ENCODE data around the gene TMC5.
A peak's percentile ranks its signal among the peaks of the same experiment; 100 is the strongest.

Gene TMC5

DNA sequence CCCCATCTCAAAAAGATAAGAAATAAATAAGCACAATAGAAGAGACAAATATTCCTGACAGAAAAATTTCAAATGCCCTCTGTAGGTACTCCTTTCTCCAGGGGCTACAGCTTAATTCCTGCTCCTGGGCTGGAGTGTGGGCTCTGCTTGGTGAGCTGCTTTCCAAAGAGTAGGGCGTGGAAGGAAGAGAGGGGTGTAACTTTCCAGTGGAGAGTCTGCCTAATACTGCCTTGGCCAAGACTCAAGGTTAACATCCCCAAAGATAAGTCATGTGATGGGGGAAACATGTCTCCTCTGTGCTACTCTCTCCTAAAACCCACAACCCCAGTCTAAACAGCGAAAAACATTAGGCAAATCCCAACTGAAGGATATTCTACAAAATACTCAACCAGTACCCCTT is 42.7 kb downstream of the TMC5 start:
- DNase-seq (ENCODE audit: low spot score): no peak

DNA sequence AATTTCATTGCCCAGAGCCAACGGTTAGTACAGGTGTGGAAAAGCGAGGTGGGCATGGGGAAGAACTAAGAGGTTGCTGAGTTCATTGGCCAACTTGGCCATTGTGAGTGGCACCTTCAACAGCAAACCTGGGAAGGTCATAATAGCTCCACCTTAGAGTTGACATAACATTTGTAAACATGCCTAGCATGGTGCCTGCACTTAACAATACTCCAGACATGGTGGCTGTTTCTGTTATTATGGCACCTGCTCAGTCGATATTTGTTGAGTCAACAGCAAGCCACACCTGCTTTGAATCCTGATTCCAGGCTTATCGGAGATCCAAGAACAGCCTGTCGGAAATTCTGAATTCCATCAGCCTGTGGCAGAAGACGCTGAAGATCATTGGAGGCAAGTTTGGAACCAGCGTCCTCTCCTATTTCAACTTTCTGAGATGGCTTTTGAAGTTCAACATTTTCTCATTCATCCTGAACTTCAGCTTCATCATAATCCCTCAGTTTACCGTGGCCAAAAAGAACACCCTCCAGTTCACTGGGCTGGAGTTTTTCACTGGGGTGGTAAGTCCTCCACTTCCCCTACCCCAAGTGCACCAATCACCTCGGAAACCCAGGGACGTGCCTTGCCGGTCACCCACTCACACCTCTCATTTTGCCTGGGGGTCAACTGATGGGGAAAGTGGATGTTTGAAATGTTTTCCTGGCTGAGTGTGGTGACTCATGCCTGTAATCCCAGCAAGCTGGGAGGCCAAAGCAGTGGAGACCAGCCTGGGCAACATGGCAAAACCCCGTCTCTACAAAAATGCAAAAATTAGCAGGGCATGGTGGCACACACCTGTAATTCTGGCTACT is 46.0 kb downstream of the TMC5 start:
- no peak for DNase-seq (ENCODE audit: low spot score)

DNA sequence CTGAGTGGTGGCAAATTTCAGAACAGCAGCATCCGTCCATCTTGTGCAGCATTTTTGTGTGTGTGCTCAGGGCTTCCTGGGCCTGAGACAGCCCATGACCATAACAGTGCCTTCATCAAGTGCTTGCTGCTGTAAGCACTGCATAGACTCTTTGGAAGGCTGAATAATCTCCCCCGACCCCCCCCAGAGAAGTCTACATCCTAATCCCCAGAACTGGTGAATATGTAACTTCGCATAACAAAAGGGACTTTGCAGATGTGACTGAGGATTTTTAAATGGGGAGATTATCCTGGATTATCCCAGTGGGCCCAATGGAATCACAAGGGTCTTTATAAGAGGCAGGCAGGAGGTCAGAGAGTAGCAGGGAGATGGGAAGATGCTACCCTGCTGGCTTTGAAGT is 50.6 kb downstream of the TMC5 start:
- DNase-seq (ENCODE audit: low spot score): no peak

DNA sequence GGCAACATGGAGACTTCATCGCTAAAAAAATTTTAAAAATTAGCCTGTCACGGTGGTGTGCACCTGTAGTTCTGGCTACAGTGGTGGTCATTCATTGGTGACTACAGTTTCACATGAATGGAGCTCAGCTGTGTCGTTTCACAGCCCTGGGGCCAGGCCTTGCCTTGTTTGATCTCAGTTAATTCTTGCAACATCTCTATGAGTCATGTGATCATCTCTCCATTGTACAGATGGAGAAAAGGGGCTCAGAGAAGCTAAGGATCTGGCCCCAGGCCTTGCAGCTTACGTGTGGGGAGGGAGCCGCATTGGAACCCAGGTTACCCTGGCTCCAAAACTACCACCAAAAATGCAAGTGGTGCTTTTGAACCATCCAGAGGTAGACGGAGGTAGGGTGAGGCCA is 54.8 kb downstream of the TMC5 start:
- no peak for DNase-seq (ENCODE audit: low spot score)

DNA sequence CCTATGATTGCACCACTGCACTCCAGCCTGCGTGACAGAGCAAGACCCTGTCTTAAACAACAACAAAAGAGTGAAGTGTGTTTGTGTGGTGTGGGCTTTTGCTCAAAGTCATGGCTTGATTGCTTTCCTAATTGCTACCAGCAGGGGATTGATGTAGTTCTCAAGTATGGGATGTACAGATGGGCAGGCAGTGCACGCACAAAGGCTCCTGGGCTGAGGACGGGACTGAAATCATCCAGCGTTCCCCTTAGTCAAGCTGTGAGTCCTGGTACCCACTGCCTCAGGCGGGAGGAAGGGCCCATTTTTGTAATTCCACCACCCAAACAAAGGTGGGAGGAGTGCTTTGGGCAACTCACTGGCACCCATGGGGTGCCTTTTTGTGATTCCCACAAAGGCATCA is 56.9 kb downstream of the TMC5 start:
- no peak for DNase-seq (ENCODE audit: low spot score)

DNA sequence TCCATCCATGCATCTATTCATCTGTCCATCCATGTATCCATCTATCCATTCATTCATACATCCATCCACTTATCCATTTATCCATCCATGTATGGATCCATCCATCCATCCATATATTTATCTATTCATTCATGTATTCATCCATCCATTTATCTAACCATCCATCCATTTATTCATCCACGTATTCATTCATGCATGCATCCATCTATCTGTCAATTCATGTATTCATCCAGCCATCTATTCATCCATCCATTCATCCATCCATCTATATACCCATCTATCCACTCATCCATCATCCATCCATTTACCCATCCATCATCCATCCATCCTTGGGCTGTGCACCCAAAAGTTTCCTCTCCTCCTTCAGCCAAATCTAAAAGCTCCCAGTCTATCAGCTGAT is 60.8 kb downstream of the TMC5 start:
- no peak for DNase-seq (ENCODE audit: low spot score)

DNA sequence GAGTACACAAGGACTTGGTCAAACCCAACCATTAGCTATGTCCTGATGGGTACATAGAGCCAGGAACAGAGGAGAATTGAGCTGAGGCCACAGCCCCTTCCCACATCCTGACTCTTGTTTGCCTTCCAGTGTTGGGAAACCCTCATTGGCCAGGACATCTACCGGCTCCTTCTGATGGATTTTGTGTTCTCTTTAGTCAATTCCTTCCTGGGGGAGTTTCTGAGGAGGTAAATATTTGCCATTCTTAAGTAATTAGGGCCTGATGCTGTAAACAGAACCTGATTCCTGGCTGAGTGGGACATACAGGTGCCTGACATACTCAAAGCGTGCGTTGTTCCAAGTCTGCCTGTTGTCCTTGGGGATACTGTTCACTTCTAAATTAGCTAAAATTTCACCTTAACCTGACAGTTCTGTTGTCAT is 61.6 kb downstream of the TMC5 start:
- no peak for DNase-seq (ENCODE audit: low spot score)

DNA sequence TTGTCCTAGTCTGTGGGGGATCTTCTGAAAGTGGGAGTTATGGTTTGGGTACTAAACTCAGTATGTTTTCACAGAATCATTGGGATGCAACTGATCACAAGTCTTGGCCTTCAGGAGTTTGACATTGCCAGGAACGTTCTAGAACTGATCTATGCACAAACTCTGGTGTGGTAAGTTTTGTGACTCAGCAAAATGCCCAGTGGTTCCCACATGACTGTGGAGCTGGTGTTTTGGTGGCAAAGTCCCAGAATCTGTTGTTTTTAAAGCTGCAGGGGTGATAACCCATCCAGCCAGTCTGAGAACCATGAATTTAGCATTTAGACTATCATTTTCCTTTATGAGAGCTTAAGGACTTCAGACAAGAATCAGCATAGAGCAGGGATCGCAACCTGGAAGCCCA is 63.6 kb downstream of the TMC5 start:
- DNase-seq (ENCODE audit: low spot score): no peak

DNA sequence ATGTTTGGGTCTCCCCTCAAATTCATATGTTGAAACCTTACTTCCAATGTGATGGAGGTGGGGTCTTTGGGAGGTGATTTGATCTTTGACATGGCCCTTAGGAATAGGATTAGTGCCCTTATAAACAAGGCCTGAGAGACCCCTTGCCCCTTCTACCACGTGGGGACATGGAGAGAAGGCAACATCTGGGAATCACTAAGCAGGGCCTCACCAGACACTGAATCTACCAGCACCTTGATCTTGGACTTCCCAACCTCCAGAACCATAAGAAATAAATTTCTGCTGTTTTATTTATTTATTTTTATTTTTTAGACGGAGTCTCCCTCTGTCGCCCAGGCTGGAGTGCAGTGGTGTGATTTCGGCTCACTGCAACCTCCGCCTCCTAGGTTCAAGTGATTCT is 64.1 kb downstream of the TMC5 start:
- no peak for DNase-seq (ENCODE audit: low spot score)

DNA sequence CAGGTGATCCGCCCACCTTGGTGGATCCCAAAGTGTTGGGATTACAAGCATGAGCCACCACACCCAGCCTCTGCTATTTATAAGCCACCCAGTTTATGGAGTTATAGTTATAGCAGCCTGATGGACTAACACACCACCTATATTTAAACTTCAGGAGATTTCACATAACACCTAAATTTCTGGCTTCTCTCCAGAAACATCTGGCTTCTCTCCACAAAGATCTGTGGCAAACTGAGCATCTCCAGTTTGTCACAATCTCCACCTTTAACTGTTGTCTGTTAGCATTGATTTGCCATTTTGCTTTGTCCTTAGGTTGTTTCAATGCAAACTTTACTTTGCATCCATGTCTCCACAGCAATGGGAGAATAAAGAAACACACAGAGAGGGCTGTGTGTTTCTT is 64.6 kb downstream of the TMC5 start:
- DNase-seq (ENCODE audit: low spot score): no peak

DNA sequence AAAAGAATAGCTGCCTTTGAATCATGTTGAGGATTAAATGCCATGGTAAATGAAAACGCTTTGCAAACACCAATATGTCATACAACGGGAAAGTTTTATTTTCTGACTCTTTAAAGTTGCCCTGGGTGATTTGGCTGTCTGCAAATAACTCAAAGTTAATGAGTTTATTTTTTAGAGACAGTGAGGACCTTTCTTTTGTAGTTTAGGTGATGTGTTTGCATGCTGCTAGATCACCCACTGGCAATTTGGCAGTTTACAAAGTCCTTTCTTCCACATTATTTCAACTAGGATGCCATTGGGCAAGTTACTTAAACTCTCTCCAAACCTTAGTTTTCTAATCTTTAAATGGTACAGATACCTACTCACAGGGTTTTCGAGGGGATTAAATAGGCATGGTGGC is 66.4 kb downstream of the TMC5 start:
- no peak for DNase-seq (ENCODE audit: low spot score)

DNA sequence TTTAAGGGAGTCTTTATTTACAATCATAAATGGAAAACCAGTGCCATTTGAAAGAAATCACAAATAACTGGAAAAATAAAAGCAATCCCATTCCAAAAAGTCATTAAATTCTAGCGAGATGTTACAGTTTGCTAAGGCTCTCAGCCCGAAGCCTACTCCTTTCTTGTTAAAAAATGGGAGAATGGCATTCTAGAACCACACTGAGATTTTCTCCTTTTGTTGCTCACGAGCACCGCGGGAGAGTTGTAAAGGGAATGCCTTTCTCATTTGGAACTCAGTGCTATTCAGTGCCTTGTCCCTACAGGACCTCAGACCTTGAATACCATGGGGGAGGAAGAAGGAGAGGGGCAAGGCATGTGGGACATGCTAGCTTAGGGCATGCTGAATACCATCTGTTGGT is 67.9 kb downstream of the TMC5 start:
- no peak for DNase-seq (ENCODE audit: low spot score)

DNA sequence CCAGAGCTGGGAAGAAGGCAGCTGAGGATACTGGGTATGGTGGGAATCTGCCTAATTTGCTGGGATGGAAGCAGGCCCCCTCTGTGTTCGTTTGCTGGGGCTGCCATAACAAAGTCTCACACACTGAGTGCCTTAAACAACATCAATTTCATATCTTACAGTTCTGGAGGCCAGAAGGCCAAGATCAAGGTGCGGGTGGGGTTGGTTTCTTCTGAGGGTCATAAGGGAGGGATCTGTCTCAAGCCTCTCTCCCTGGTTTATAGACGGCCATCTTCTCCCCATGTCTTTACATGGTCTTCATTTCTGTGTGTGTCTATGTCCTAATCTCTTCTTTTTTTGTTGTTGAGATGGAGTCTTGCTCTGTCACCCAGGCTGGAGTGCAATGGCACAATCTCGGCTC is 68.4 kb downstream of the TMC5 start:
- DNase-seq (ENCODE audit: low spot score): no peak

DNA sequence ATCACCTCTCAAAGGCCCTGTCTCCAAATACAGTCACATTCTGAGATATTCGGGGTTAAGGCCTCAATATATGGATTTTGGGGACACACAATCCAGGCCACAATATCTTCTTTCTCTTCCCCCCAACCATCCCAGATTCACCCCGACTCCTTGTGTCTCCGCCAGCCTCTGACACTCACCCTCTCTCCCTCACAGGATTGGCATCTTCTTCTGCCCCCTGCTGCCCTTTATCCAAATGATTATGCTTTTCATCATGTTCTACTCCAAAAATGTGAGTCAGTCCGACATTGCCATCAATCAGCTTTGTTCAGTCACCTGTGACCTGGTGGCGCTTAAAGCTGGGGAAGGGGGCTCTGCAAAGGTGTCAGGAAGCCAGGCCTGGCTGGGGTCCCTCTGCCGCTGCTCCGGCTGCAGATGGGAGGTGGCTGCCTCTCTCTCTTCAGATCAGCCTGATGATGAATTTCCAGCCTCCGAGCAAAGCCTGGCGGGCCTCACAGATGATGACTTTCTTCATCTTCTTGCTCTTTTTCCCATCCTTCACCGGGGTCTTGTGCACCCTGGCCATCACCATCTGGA is 69.2 kb downstream of the TMC5 start:
- DNase-seq (ENCODE audit: low spot score): no peak

DNA sequence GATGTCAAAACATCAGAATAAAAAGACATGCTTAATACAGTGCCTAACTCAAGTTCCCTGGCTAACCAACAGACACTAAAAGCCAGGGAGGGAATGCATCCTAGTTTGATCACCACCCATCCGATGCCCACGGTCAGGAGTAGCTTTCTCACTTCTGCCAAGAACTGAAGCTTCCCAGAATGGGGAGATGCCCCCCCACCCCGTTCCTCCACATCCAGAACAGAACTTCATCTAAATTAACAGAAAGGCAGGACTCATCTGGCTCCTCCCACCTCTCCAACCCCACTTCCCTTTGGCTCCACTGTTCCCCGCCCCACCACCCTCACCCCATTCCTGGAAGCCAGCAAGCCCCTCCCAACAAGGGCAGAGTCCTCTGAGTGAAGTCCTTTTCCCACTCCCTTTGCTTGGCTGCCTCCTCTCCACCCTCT is 70.5 kb downstream of the TMC5 start:
- no peak for DNase-seq (ENCODE audit: low spot score)

DNA sequence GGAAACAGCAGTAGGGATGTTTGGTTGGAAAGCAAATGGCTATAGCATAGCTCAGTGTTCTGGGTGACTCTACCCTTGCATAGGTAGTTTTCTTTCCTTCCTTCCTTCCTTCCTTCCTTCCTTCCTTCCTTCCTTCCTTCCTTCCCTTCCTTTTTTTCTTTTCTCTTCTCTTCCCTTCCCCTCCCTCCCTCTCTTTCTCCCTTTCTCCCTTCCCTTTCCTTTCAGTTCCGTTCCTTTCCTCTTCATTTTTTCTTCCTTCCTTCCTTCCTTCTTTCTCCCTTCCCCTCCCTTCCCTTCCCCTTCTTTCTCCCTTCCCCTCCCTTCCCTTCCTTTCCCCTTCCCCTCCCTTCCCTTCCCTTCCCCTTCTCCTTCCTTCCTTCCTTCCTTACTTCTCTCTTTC is 72.9 kb downstream of the TMC5 start:
- DNase-seq (ENCODE audit: low spot score): no peak

DNA sequence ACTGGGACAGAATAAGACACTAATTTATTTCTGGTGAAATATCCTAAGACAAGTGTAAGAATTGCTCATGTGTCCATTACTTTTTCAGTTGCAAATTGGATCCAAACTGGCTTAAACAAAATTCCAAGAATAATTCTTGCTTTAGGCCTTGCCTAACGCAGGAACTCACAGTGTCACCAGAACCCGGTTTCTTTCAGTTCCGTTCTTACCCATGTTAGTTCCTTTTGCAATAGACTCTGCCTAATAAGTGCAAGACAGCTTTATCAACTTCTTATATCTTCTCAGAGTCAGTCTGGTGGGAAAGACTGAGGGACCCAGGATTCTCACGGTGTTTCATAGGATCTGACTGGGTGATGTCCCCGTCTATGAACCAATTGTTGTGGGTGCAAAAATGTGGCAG is 79.5 kb downstream of the TMC5 start:
- peak; percentile 57 for DNase-seq (ENCODE audit: low spot score)

DNA sequence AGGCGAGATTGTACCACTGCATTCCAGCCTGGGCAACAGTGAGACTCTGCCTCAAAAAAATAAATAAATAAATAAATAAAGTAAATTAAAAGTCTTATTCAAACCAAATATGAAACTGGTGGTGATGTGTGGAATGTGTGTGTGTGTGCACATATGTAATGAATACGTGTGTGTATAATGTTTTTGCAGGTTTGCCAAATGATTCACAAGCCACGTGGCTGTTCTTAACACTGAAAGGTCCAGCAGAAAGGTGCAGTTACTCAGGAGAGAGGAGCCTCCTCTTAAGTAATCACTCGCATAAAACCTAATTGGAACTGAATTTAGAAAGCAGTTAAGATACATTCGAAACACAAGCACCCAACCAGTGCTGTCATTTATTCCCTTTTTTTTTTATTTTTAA is 81.3 kb downstream of the TMC5 start:
- DNase-seq (ENCODE audit: low spot score): no peak

DNA sequence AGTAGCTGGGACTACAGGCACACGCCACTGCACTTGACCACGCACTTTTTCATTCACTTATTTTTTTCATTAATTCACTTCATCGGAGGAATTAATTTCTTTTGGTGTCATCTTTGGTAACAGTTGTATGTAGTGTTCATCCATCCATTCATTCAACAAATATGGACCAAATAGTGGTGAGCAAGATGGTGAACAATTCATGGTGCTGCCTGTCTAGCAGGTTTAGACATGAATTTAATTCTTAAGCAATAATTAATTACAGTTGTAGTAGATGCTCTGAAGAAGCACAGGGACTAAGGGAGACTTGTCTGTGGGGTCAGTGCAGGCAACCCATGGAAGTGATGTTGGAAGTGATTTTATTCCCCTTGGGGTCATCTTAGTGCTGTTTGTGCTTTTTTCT is 81.8 kb downstream of the TMC5 start:
- no peak for DNase-seq (ENCODE audit: low spot score)

DNA sequence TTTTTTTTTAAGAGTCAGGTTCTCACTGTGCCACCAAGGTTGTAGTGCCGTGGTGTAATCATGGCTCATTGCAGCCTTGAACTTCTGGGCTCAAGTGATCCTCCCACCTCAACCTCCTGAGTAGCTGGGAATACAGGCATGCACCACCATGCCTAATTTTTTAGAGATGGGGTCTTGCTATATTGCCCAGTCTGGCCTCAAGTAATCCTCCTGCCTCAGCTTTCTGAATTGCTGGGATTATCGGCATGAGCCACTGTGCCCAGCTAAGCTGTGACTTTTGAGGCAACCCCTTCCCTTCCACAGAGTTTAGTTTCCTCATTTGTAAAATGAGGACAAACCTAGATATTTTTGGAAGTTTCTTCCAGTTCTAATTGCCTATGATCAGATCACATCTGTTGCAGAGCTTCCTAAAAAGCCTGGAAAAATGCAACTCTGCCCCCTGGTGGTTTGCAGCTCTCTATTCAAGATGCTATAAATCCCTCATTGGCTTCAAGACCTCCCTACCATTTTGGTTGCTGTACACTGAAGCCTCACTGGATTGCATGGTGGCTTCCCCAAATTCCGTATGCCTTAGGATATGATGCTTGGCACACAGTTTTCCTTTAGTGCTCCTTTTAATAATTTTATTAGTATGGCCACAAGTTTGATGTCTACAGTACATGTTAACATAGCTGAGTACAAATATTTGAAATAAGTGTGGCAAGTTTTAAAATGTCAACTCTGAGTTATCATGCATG is 84.9 kb downstream of the TMC5 start:
- DNase-seq (ENCODE audit: low spot score): peak; percentile 85

DNA sequence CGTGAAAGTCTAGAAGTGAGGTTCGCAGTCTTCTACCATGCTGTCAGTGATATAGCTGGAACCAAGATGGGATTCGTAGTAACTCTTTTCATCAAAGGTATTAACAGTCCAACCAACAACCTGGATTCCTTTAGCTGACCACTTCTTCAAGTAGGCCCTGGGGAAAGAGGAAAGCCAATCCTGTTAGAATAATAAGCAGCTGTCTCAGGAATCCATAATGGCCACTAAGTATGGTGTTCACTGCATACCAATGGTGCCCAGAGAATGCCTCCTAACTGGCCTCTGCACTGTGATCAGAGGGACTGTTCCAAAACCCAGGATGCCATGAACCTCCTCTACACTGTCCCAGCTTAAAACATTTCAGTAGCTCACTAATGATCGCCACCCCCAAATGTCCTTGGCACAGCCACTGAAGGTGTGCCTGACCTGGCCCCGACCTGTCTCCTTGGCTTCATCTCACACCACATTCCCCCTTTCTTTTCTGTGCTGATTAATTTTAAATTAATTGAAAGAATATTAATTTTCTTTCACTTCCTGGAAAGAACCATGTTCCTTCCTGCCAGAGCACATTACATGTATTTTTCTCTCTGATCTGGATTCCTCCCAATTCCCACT is 85.9 kb downstream of the TMC5 start:
- no peak for DNase-seq (ENCODE audit: low spot score)

DNA sequence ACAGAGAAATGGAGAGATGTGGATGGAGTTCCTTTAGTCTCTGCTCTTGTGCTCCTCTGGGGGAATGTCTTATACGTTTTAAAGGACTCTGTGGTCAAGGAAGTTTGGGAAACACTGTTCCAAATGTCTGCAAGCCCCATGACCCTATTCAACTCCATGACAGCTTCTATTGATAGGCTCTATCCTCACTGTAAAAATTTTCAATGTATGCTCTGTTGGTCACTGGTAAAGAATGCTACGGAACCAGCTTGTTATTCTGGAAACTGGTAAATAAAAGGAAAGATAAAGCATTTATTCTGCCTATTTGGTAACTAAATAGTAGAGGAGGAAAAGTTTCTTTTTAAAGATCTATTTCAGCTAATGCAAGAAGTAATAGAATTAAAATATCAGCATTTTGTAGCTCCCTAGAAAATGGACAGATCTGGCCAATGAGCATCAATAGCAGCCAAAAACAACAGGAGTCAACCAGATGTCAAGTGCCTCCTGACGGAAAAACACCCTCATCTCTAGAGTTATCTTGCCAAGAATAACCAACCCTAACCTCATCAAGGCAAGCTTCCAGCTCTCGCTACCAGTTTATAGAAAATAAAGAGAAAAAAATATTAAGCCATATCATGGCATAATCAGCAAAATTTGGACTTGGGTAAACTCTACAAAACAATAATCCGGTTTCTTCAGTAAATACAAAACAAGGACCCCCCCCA is 88.1 kb downstream of the TMC5 start:
- DNase-seq (ENCODE audit: low spot score): no peak

All from pons (tissue), 1 donor.